Measurements from ENCODE around the gene KLRC4.
"Not testable (repeated sequence)": the region's sequence is repeated elsewhere in the genome, so short reads cannot be mapped to it uniquely, and the experiment has no call there.

DNA sequence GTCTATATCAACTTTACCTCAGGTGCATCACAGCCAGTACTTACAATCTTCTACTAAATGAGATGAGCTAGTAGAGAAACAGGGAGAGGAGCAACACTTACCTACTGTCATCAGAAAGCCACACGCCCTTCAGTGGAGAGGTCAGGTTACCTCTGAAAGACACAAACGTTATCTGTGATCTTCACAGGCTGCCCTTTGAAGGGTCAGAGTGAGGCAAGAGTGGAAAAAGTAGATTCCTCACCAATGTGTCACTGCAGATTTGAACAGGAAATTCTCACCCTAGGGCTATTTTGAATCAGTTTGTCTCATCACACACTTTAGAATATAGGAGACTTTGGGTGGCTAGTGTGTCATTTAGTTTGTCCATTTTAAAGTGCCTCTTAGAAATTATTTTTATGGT is 28.0 kb upstream of the KLRC4 start:
- TF ChIP-seq, protein P1, sequence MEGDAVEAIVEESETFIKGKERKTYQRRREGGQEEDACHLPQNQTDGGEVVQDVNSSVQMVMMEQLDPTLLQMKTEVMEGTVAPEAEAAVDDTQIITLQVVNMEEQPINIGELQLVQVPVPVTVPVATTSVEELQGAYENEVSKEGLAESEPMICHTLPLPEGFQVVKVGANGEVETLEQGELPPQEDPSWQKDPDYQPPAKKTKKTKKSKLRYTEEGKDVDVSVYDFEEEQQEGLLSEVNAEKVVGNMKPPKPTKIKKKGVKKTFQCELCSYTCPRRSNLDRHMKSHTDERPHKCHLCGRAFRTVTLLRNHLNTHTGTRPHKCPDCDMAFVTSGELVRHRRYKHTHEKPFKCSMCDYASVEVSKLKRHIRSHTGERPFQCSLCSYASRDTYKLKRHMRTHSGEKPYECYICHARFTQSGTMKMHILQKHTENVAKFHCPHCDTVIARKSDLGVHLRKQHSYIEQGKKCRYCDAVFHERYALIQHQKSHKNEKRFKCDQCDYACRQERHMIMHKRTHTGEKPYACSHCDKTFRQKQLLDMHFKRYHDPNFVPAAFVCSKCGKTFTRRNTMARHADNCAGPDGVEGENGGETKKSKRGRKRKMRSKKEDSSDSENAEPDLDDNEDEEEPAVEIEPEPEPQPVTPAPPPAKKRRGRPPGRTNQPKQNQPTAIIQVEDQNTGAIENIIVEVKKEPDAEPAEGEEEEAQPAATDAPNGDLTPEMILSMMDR (conservative IDR thresholded peaks at IDR 0.05; ENCODE audit: low read depth in 2 of 2): not testable (repeated sequence)
- TF ChIP-seq POLR2AphosphoS5 (IDR thresholded peaks at IDR 0.05; ENCODE audit: low read depth); EZH2 (IDR thresholded peaks at IDR 0.05; ENCODE audit: low read depth, unreplicated experiment); CREB1 (CRISPR knock-in tag; IDR thresholded peaks at IDR 0.05; ENCODE audit: low read depth); JUNB (IDR thresholded peaks at IDR 0.05; ENCODE audit: unreplicated experiment): not testable (repeated sequence)

Data from GM23338 (cell line).